GM12873 (cell line): ENCODE data around the gene GPRIN2.
"Not testable (repeated sequence)": the region's sequence is repeated elsewhere in the genome, so short reads cannot be mapped to it uniquely, and the experiment has no call there.

Experiments used
- TF ChIP-seq, protein P1 (sequence below): IDR thresholded peaks from 2 replicates; pipeline ENCODE4 v1.5.1; 2012; ENCODE audit warnings: low read depth, mild to moderate bottlenecking, moderate library complexity, low read length, control low read depth; ENCODE audit not compliant: insufficient read depth; ENCODE audit errors: missing control alignments

GPRIN2 gene

DNA sequence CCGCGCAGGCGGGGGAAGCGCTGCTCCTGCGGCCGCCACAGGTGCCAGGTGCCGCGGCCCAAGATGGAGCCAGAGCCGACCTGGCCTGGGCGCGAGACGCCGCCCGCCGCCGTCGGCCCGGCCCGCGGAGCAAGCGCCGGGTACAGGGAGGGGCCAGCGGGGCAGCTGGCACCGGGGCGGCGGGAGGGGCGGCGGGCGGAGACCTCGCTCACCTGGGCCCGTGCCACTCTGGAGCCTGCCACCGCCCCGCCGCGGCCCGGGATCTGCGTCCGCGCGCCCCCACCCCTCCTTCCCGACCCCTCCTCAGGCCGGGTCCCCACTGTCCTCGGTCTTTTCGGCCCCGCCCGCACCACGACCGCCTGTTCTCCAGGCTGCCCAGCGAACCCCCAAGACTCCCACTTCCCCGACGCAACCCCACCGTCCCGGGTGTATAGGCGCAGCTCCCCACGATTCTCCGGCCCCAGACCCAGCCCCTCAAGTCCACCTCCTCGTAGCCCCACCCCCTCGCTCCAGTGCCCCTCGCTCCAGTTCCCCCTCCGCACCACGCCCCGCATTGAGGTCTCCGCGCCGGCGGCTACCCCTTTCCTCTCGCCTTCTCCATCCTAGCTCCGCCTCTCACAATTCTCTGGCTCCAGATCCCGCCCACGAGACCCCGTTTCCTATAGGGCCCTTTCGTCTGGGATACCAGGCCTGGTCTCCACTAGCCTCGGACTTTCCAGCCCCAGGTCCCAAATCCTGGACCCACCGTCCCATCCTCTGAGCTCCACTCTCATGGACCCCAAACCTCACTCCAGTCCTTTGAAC, at the start of gene GPRIN2:
TSS of gene GPRIN2 (minus strand) at position 144 of the 804 bp plus-strand sequence. CDS start 5,922 bp downstream, outside the sequence.
- TF ChIP-seq, protein P1, sequence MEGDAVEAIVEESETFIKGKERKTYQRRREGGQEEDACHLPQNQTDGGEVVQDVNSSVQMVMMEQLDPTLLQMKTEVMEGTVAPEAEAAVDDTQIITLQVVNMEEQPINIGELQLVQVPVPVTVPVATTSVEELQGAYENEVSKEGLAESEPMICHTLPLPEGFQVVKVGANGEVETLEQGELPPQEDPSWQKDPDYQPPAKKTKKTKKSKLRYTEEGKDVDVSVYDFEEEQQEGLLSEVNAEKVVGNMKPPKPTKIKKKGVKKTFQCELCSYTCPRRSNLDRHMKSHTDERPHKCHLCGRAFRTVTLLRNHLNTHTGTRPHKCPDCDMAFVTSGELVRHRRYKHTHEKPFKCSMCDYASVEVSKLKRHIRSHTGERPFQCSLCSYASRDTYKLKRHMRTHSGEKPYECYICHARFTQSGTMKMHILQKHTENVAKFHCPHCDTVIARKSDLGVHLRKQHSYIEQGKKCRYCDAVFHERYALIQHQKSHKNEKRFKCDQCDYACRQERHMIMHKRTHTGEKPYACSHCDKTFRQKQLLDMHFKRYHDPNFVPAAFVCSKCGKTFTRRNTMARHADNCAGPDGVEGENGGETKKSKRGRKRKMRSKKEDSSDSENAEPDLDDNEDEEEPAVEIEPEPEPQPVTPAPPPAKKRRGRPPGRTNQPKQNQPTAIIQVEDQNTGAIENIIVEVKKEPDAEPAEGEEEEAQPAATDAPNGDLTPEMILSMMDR = no peak

DNA sequence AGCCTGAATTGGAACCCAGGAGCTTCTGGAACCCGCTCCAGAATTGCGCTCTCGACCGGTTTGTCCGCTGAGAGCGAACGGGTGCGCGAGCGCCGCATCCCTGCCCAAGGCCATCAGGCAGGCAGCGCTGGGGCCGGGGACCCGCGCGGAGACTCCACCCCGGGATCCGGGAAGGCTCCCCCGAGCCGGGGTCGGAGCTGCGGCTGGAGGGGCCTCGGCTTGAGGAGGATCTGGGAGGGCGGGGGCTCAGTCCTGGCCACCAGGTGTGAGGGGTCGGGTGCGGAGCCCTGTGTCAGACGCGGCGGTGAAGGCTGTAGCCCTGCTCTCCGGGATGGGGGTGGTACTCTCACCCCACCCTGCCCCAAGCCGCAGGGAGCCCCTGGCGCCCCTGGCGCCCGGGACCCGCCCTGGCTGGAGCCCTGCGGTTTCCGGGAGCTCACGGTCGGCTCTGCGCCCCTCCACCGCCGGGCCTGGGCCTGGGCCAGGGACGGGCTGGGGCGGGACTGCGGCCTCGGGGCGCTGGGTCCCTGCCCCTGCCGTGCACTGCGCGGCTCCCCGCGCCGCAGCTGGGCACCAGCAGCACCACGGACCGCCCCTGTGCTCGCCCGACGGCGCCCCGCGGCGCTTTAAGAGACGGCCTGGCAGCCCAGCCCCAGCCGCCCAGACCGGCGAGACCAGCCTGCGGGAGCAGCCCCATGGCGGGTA, 22.2 kb upstream of the GPRIN2 start, which contains the start of gene SYT15:
TSS of gene SYT15 (plus strand) at position 655 of the 705 bp plus-strand sequence. CDS start at position 696, 41 bp downstream.
- TF ChIP-seq, protein P1 = not testable (repeated sequence)

DNA sequence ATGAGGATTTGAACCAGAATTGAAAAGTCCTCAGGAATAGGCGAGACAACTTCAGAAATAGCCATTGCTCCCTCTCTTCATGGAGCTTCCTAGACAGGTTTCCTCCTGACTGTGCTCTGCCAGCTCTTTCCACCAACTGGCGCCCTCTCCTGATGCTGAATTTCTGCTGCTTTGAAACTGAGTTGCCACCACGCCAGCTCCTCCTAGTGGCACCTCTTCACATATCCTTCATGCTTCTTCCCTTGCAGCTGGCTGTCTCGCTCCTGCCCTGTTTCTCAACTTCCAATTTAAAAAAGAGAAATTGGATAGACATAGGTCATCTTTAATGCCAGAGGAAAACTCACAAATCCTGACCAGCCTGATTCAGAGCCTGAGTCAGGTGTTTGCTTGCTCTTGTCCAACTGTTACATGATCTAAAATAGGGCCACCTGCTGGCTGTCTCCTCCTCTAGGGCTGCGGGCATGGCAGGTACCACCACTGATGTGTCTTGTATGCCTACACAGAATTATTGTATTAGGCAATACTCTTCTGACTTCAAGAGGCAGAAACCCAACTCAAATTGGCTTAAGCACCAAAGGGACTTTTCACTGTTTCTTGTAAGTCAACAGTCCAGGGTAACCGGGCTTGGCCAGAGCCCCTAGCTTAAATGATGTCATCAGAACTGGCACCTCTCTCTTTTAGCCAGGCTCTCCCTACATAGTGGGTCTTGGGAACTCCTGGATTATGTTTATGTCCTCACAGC, 9.3 kb upstream of the GPRIN2 start:
- TF ChIP-seq, protein P1 = peak; percentile 70

DNA sequence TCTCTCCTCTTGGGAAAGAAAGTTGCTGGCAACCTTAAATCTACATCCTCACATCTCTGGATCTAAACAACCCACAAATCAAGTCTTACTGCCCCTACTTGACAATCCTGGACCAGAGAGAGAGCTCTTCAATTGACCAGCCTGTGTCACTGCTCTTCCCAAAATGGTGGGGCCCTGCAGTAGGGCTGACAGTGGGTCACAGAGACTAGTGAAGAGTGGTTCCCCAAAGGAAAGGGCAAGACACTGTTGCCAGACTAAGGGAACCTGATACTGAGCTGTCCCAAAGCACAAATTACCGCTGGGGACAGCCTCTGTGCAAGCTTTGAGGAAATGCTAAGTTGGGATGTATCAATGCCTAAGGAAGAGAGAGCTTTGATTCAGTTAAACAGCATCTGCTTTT, 4.5 kb upstream of the GPRIN2 start:
- TF ChIP-seq, protein P1 = no peak

DNA sequence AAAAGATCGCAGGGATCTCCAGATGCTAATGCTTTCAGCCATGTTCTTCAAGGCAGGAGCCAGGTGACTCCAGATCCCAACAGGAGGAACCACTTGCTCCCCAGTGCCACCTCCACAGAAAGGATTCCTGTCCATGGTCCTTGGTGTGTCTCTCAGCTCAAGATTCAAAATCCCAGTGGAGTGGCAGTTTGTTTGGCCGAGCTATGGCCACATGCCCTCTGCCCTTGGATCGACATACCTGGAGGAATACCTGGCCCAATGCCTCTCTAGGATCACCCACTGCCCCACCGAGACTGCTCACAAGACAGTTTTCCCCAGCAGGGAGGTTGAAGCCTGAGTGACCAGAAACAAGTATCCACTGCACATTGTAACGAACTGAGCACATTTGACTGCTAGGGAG, 3.9 kb upstream of the GPRIN2 start:
- TF ChIP-seq, protein P1 = no peak

DNA sequence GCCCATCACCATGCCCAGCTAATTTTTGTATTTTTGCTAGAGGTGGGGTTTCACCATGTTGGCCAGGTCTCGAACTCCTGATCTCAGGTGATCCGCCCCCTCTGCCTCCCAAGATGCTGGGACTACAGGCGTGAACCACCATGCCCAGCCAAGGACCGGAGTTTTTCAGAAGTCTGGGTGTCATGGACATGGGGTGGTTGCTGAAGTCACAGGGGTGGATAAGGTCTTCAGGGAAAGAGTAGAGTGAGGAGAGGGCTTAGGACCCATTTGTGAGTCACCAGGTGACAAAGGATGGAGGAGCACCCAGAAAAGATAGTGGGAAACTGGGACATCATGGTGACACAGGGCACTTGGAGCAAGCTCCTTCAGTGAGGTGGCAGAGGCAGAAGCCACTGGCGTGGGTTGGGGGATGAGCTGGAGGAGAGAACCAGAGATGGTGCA, 2.8 kb upstream of the GPRIN2 start:
- TF ChIP-seq, protein P1 = no peak
